Lower leg skin (tissue), 3 donors: ENCODE measurements around the gene IRF8.
"Not testable (repeated sequence)": the region's sequence is repeated elsewhere in the genome, so short reads cannot be mapped to it uniquely, and the experiment has no call there.

Experiments
- POLR2A ChIP-seq, 2 donors: fragments of 450-650 bp; IDR thresholded peaks; one replicate each; pipeline ENCODE4 v1.6.1; 2016 to 2017; ENCODE audit warnings: antibody characterized with exemption in 2 of 2, mild to moderate bottlenecking in 1 of 2, moderate library complexity in 1 of 2
- TF ChIP-seq, protein P1 (sequence below), 3 donors: fragments of 450-650 bp; IDR thresholded peaks; one replicate each; pipeline ENCODE4 v1.5.1; 2016; ENCODE audit warnings: antibody characterized with exemption in 3 of 3, mild to moderate bottlenecking in 3 of 3, moderate library complexity in 2 of 3

DNA sequence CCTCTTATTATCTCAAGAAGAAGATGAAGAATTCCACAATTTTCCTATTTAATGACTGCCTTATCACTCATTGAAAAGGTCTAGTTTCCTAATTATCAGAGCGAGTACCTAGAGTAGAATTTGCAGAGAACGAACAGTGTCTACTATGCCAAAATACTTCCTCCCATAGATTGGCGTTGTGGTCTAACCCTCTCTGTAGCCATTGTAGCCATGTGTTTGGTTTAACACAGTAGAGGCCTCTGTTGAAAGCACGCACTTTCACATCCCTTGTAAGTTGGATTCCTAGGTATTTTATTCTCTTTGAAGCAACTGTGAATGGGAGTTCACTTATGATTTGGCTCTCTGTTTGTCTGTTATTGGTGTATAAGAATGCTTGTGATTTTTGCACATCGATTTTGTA is 24.9 kb upstream of the IRF8 start:
- not testable (repeated sequence) for TF ChIP-seq POLR2A (IDR thresholded peaks at IDR 0.05)
- TF ChIP-seq, protein P1, sequence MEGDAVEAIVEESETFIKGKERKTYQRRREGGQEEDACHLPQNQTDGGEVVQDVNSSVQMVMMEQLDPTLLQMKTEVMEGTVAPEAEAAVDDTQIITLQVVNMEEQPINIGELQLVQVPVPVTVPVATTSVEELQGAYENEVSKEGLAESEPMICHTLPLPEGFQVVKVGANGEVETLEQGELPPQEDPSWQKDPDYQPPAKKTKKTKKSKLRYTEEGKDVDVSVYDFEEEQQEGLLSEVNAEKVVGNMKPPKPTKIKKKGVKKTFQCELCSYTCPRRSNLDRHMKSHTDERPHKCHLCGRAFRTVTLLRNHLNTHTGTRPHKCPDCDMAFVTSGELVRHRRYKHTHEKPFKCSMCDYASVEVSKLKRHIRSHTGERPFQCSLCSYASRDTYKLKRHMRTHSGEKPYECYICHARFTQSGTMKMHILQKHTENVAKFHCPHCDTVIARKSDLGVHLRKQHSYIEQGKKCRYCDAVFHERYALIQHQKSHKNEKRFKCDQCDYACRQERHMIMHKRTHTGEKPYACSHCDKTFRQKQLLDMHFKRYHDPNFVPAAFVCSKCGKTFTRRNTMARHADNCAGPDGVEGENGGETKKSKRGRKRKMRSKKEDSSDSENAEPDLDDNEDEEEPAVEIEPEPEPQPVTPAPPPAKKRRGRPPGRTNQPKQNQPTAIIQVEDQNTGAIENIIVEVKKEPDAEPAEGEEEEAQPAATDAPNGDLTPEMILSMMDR (IDR thresholded peaks at IDR 0.05) = not testable (repeated sequence)
